ENCODE measurements around the gene POR. TPM values are rescaled to one million over a fixed set of nuclear protein-coding genes. Genes with fewer than 3 reads are reported as not detected.
"Not testable (repeated sequence)": the region's sequence is repeated elsewhere in the genome, so short reads cannot be mapped to it uniquely, and the experiment has no call there.

POR gene
- total RNA-seq, 5 donors from 2014 or later (not counting 1 experiment from before 2014, with no cell fraction given), result 41.1 to 83.3 (median 58.8) TPM

DNA sequence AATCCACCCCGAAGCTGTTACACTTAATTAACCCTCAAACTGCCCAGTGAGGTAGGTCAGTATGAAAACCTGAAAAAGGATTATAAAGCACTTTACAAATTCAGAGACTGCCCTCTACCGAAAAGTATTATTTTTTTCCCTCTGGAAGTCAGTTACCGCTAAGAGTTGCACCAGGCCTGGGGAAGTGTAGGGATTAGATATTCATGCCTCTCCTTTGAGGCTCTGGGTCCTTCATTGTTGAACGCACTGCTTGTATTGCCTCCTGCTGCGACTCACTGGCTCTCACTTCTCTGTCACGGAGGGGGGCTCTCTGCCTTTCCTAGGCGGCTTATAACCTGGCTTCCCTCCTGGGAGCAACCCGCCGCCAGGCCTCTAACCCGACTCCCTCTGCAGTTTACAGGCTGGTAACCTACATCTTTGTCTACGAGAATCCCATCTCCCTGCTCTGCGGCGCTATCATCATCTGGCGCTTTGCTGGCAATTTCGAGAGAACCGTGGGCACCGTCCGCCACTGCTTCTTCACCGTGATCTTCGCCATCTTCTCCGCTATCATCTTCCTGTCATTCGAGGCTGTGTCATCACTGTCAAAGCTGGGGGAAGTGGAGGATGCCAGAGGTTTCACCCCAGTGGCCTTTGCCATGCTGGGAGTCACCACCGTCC lies 33.4 kb upstream of the POR start:
- H3K27ac Mint-ChIP-seq, result peak overlapping the region in 1 of 2 donors; percentile 11
- H3K27ac ChIP-seq (ENCODE audit: low read length), result no peak overlapping the region

DNA sequence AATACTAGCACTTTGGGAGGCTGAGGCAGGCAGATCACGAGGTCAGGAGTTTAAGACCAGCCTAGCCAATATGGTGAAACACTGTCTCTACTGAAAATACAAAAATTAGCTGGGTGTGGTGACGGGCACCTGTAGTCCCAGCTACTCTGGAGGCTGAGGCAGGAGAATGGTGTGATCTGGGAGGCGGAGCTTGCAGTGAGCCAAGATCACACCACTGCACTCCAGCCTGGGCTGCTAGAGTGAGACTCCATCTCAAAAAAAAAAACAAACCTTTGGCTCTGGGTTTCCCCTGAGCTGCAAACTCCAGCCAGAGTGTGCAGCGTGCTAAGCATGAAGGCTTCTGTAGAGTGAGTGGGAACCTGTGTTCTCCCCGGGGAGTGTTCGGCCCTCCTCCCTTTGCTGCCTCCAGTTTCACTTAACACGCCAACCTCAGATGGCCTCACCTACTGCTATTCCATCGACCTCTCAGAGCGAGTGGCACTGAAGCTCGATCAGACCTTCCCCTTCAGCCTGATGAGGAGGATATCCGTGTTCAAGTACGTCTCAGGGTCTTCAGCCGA lies 31.6 kb upstream of the POR start:
- CTCF ChIA-PET; H3K9me3 Mint-ChIP-seq; H3K27ac ChIP-seq (ENCODE audit: low read length); H3K4me3 ChIP-seq (ENCODE audit: control insufficient read depth in 1 of 2, extremely low read depth in 1 of 2, low read length in 1 of 2); H3K9me3 ChIP-seq; H3K4me3 Mint-ChIP-seq; H3K27ac Mint-ChIP-seq; H3K27me3 ChIP-seq (replicated peaks in 1 of 2; ENCODE audit: control insufficient read depth in 2 of 2, extremely low read depth in 1 of 2, insufficient read depth in 2 of 2, low read length in 1 of 2); H3K27me3 Mint-ChIP-seq; DNase-seq; ATAC-seq (replicated peaks in 1 of 4): not testable (repeated sequence)
- peaks cover 11 to 27% of the 10 kb centered on the region in 2 experiments for H3K4me1 ChIP-seq (ENCODE audit: control insufficient read depth in 1 of 2, extremely low read depth in 1 of 2, insufficient read depth in 2 of 2, low read length in 2 of 2)
- H3K36me3 Mint-ChIP-seq, result peaks cover 32% of the 10 kb centered on the region
- POLR2A ChIA-PET, result interaction anchor here in 1 of 2 donors (0.5 kb wide), 1 partner anchor 102 kb away, joined by 4 read pairs; no protein-coding TSS in a partner anchor
- H3K4me1 Mint-ChIP-seq, result peaks cover 23 to 38% (median 35%) of the 10 kb centered on the region in 3 donors
- WGBS (ENCODE audit: insufficient coverage), result 100% methylated on average over 2 of the region's 13 CpGs
- H3K36me3 ChIP-seq (ENCODE audit: control insufficient read depth in 2 of 2, extremely low read depth in 1 of 2, insufficient read depth in 1 of 2, low read length in 1 of 2), result peaks cover 27 to 65% of the 10 kb centered on the region in 2 donors

More for the DNA sequence above, 33.4 kb upstream of the POR start:
- peak overlapping the region in 2 of 3 donors; percentile 37 to 40 for H3K4me3 Mint-ChIP-seq
- no peak for DNase-seq
- Histone ChIP-seq H3K36me3 (ENCODE audit: control insufficient read depth in 2 of 2, extremely low read depth in 1 of 2, insufficient read depth in 1 of 2, low read length in 1 of 2) (peaks cover 23 to 49% of the 10 kb centered on the region in 2 donors), H3K4me1 (ENCODE audit: control insufficient read depth in 1 of 2, extremely low read depth in 1 of 2, insufficient read depth in 2 of 2, low read length in 2 of 2) (peaks cover 15 to 34% of the 10 kb centered on the region in 2 experiments), H3K4me3 (ENCODE audit: control insufficient read depth in 1 of 2, extremely low read depth in 1 of 2, low read length in 1 of 2) (no peak overlapping the region), H3K27me3 (replicated peaks in 1 of 2; ENCODE audit: control insufficient read depth in 2 of 2, extremely low read depth in 1 of 2, insufficient read depth in 2 of 2, low read length in 1 of 2) (no peaks in the 10 kb centered on the region), H3K9me3 (no peaks in the 10 kb centered on the region)
- ChIA-PET POLR2A (no interaction called here), CTCF (no interaction called here)
- peaks cover 23% of the 10 kb centered on the region for H3K36me3 Mint-ChIP-seq
- no peaks in the 10 kb centered on the region for H3K27me3 Mint-ChIP-seq
- H3K4me1 Mint-ChIP-seq, result peaks cover 30 to 43% (median 40%) of the 10 kb centered on the region in 3 donors
- ATAC-seq (replicated peaks in 1 of 4), result no peak
- no peaks in the 10 kb centered on the region for H3K9me3 Mint-ChIP-seq
- 95% methylated on average over 18 of the region's 23 CpGs for WGBS (ENCODE audit: insufficient coverage)

DNA sequence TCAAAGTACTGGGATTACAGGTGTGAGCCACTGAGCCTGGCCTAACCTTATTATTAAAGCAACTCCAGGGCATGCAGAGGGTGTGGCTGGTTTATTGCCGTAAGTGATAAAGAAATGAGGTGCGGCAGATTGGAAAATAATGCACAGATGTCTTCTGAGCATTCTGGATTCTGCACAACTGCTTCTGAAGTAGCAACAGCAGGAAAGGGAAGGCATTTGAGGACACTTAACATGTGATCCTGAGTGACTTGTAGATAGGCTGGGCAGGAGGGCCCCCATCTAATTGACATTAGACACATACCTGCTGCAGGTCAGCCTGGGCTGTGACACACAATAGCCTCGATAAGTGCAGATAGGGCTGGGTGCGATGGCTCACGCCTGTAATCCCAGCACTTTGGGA lies 30.5 kb upstream of the POR start:
- no peak overlapping the region for H3K4me3 Mint-ChIP-seq
- no peaks in the 10 kb centered on the region for H3K27me3 Mint-ChIP-seq
- Histone ChIP-seq H3K36me3 (ENCODE audit: control insufficient read depth in 2 of 2, extremely low read depth in 1 of 2, insufficient read depth in 1 of 2, low read length in 1 of 2) (peaks cover 28 to 70% of the 10 kb centered on the region in 2 donors), H3K9me3 (no peaks in the 10 kb centered on the region), H3K4me3 (ENCODE audit: control insufficient read depth in 1 of 2, extremely low read depth in 1 of 2, low read length in 1 of 2) (no peak overlapping the region), H3K27ac (ENCODE audit: low read length) (no peak overlapping the region), H3K27me3 (replicated peaks in 1 of 2; ENCODE audit: control insufficient read depth in 2 of 2, extremely low read depth in 1 of 2, insufficient read depth in 2 of 2, low read length in 1 of 2) (no peaks in the 10 kb centered on the region), H3K4me1 (ENCODE audit: control insufficient read depth in 1 of 2, extremely low read depth in 1 of 2, insufficient read depth in 2 of 2, low read length in 2 of 2) (peaks cover 10 to 22% of the 10 kb centered on the region in 2 experiments)
- H3K36me3 Mint-ChIP-seq, result peaks cover 39% of the 10 kb centered on the region
- no peaks in the 10 kb centered on the region for H3K9me3 Mint-ChIP-seq
- CTCF ChIA-PET, result no interaction called here
- POLR2A ChIA-PET, result no interaction called here
- no peak overlapping the region for H3K27ac Mint-ChIP-seq
- peaks cover 17 to 32% (median 31%) of the 10 kb centered on the region in 3 donors for H3K4me1 Mint-ChIP-seq
- ATAC-seq (replicated peaks in 1 of 4) (no peak), DNase-seq (no peak)
- 100% methylated on average over 5 of the region's 5 CpGs for WGBS (ENCODE audit: insufficient coverage)

DNA sequence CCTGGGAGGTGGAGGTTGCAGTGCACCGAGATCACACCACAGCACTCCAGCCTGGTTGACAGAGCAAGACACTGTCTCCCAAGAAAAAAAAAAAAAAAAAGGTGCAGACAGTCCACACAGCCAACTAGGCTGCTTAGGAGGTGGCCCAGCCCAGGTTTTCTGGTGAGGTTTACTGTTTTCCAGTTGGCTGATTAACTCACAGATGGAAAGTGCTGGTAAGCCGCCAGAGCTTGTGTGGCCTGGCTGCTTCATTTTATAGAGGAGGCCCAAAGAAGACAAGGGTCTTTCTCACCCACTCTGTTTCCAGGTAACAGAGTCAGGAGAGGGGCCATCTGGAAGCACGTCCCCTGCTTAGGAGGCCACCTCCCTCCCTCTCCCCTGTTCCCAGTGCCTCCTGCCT lies 29.9 kb upstream of the POR start:
- Histone ChIP-seq H3K4me3 (ENCODE audit: control insufficient read depth in 1 of 2, extremely low read depth in 1 of 2, low read length in 1 of 2) (no peak overlapping the region), H3K9me3 (no peaks in the 10 kb centered on the region), H3K4me1 (ENCODE audit: control insufficient read depth in 1 of 2, extremely low read depth in 1 of 2, insufficient read depth in 2 of 2, low read length in 2 of 2) (peaks cover 4 to 21% of the 10 kb centered on the region in 2 experiments), H3K27ac (ENCODE audit: low read length) (no peak overlapping the region), H3K36me3 (ENCODE audit: control insufficient read depth in 2 of 2, extremely low read depth in 1 of 2, insufficient read depth in 1 of 2, low read length in 1 of 2) (peaks cover 28 to 70% of the 10 kb centered on the region in 2 donors), H3K27me3 (replicated peaks in 1 of 2; ENCODE audit: control insufficient read depth in 2 of 2, extremely low read depth in 1 of 2, insufficient read depth in 2 of 2, low read length in 1 of 2) (no peaks in the 10 kb centered on the region)
- Mint-ChIP-seq H3K36me3 (peaks cover 39% of the 10 kb centered on the region), H3K4me3 (no peak overlapping the region), H3K9me3 (no peaks in the 10 kb centered on the region), H3K4me1 (peaks cover 11 to 28% (median 25%) of the 10 kb centered on the region in 3 donors), H3K27ac (no peak overlapping the region), H3K27me3 (no peaks in the 10 kb centered on the region)
- no peak for ATAC-seq (replicated peaks in 1 of 4)
- WGBS (ENCODE audit: insufficient coverage), result 100% methylated on average over 1 of the region's 3 CpGs
- no peak for DNase-seq
- ChIA-PET CTCF (no interaction called here), POLR2A (no interaction called here)

DNA sequence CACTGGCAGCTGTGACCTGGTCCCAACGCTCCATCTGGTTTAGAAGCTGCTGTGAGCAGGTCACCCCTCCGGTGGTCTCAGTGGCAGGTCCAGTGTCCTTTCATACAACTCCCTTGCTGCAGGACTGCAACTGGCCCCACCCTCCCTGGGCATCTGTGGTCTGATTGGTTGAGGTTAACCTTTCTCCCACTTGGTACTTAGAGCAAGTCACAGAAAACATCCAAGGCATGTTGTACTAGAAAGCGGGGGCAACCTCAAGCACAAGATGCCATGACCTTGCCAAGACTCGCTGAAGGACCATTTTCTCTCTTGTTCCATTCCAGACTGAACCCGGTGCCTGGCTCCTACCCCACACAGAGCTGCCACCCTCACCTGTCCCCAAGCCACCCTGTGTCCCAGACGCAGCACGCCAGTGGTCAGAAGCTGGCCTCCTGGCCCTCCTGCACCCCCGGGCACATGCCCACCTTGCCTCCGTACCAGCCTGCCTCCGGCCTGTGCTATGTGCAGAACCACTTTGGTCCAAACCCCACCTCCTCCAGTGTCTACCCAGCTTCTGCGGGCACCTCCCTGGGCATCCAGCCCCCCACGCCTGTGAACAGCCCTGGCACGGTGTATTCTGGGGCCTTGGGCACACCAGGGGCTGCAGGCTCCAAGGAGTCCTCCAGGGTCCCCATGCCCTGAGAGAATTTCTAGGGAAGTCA lies 27.1 kb upstream of the POR start:
- 96% methylated on average over 11 of the region's 13 CpGs for whole genome bisulfite sequencing (ENCODE audit: insufficient coverage)
- ATAC-seq (replicated peaks in 1 of 4) (no peak), DNase-seq (no peak)
- peaks cover 0 to 5% of the 10 kb centered on the region in 2 experiments for H3K4me1 ChIP-seq (ENCODE audit: control insufficient read depth in 1 of 2, extremely low read depth in 1 of 2, insufficient read depth in 2 of 2, low read length in 2 of 2)
- no peak overlapping the region for H3K4me3 ChIP-seq (ENCODE audit: control insufficient read depth in 1 of 2, extremely low read depth in 1 of 2, low read length in 1 of 2)
- H3K27ac ChIP-seq (ENCODE audit: low read length), result no peak overlapping the region
- Mint-ChIP-seq H3K9me3 (no peaks in the 10 kb centered on the region), H3K27me3 (no peaks in the 10 kb centered on the region), H3K4me3 (no peak overlapping the region), H3K36me3 (peaks cover 26% of the 10 kb centered on the region), H3K27ac (no peak overlapping the region), H3K4me1 (peaks cover 0 to 4% (median 3%) of the 10 kb centered on the region in 3 donors)
- ChIA-PET CTCF (no interaction called here), POLR2A (no interaction called here)
- no peaks in the 10 kb centered on the region for H3K9me3 ChIP-seq
- H3K27me3 ChIP-seq (replicated peaks in 1 of 2; ENCODE audit: control insufficient read depth in 2 of 2, extremely low read depth in 1 of 2, insufficient read depth in 2 of 2, low read length in 1 of 2), result no peaks in the 10 kb centered on the region
- H3K36me3 ChIP-seq (ENCODE audit: control insufficient read depth in 2 of 2, extremely low read depth in 1 of 2, insufficient read depth in 1 of 2, low read length in 1 of 2), result peaks cover 17 to 55% of the 10 kb centered on the region in 2 donors

DNA sequence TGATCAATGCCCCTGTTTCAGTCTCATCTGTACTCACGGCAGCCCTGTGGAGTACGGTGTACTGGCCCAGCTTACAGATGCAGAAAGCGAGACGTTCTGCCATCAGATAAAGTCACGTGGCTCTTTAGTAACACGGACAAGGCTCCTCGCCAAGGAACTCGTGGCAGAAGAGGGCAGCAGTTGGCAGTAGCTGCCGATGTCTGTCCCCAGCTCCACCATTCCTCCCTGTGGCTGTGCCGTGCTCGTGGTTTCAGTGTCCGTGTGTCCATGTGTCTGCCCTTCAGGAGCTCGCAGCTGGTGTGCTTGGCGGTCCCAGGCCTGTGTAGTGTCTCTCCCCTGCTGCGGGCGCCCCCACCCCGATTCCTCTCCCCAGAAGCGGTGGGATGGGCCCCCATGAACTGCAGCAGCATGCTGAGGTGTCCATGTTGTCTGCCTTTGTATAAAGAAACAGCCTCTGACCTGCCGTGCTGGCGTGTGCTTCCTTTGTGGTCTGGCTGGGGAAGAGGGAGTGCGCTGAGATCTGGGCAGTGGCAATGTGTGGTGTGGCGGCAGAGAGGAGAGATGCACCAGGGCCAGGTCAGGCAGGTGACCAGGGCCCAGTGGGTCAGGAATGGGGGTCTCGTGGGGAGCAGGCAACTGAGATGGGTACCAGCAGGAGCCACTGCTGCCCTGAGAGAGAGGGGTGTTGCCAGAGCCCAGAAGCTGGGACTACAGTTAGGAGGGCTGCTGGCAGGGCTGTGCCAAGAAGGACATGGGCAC lies 26.3 kb upstream of the POR start:
- Histone ChIP-seq H3K36me3 (ENCODE audit: control insufficient read depth in 2 of 2, extremely low read depth in 1 of 2, insufficient read depth in 1 of 2, low read length in 1 of 2) (peaks cover 9 to 47% of the 10 kb centered on the region in 2 donors), H3K27me3 (replicated peaks in 1 of 2; ENCODE audit: control insufficient read depth in 2 of 2, extremely low read depth in 1 of 2, insufficient read depth in 2 of 2, low read length in 1 of 2) (no peaks in the 10 kb centered on the region), H3K4me1 (ENCODE audit: control insufficient read depth in 1 of 2, extremely low read depth in 1 of 2, insufficient read depth in 2 of 2, low read length in 2 of 2) (peaks cover 0 to 2% of the 10 kb centered on the region in 2 experiments), H3K9me3 (no peaks in the 10 kb centered on the region), H3K27ac (ENCODE audit: low read length) (no peak overlapping the region), H3K4me3 (ENCODE audit: control insufficient read depth in 1 of 2, extremely low read depth in 1 of 2, low read length in 1 of 2) (no peak overlapping the region)
- H3K9me3 Mint-ChIP-seq, result no peaks in the 10 kb centered on the region
- H3K27me3 Mint-ChIP-seq, result no peaks in the 10 kb centered on the region
- DNase-seq (no peak), ATAC-seq (replicated peaks in 1 of 4) (peak in 2 of 4 experiments; percentile 3 to 21)
- H3K36me3 Mint-ChIP-seq, result peaks cover 23% of the 10 kb centered on the region
- WGBS (ENCODE audit: insufficient coverage), result 91% methylated on average over 22 of the region's 23 CpGs
- CTCF ChIA-PET, result no interaction called here
- peaks cover 0 to 2% (median 0%) of the 10 kb centered on the region in 3 donors for H3K4me1 Mint-ChIP-seq
- H3K27ac Mint-ChIP-seq, result peak overlapping the region in 1 of 2 donors; percentile 44
- no peak overlapping the region for H3K4me3 Mint-ChIP-seq
- POLR2A ChIA-PET, result no interaction called here

All from T-cell (primary cell).